Body of pancreas (tissue), 4 donors: ENCODE measurements around the gene NUDT17. TPM values are rescaled to one million over a fixed set of nuclear protein-coding genes. Genes with fewer than 3 reads are reported as not detected.

Source experiments
- ATAC-seq: fragments of 150-250 bp; one replicate; pipeline ENCODE4 v1.9.1; 2016
- DNase-seq, 4 donors: peaks; one replicate each; pipeline ENCODE4 v3.0.0-alpha.2; 2019
- H3K27ac ChIP-seq, 4 donors: fragments of 200-600 bp; sonication (generic); 1 replicate in 3 of 4; 2 replicates in 1 of 4; pipeline versions ENCODE4 v1.5.1 to v1.6.1; 2016 to 2019; ENCODE audit warnings: mild to moderate bottlenecking in 1 of 4, mixed read lengths in 1 of 4, moderate library complexity in 1 of 4
- H3K27me3 ChIP-seq, 2 donors: fragments of 200-600 bp; sonication (generic); one replicate each; pipeline ENCODE4 v1.6.0; 2016; ENCODE audit warnings: mild to moderate bottlenecking in 1 of 2
- H3K36me3 ChIP-seq, 2 donors: fragments of 200-600 bp; sonication (generic); replicated peaks in 1 of 2; 2 replicates each; pipeline ENCODE4 v1.5.1; 2016; ENCODE audit warnings: low read depth in 2 of 2; ENCODE audit not compliant: insufficient read depth in 1 of 2
- H3K4me1 ChIP-seq: fragments of 200-600 bp; sonication (generic); one replicate; pipeline ENCODE4 v1.6.0; 2016
- H3K4me3 ChIP-seq, 2 donors: fragments of 200-600 bp; sonication (generic); 1 replicate in 1 of 2; 2 replicates in 1 of 2; pipeline ENCODE4 v1.5.1; 2016 to 2019
- H3K9me3 ChIP-seq, 3 donors: fragments of 200-600 bp; sonication (generic); 1 replicate in 2 of 3; 2 replicates in 1 of 3; pipeline ENCODE4 v1.5.1; 2016
- CTCF ChIP-seq, 7 experiments: fragments of 450-650 bp in 4 of 7; fragments of 200-600 bp in 3 of 7; sonication (generic) in 3 of 7; IDR thresholded peaks; one replicate each; pipeline ENCODE4 v1.5.1; 2016 to 2019; ENCODE audit warnings: antibody characterized with exemption in 7 of 7
- POLR2A ChIP-seq, 3 donors: fragments of 450-650 bp; IDR thresholded peaks; one replicate each; pipeline ENCODE4 v1.6.1; 2016; ENCODE audit warnings: antibody characterized with exemption in 3 of 3, mild to moderate bottlenecking in 2 of 3
- WGBS, 2 donors: methylation state at CpG; one replicate each; pipeline ENCODE4 v1.1.5; 2017; 5-methylcytosine and 5-hydroxymethylcytosine counted together
- intact Hi-C: fragments of 100-400 bp; cut with DNase I; formaldehyde crosslinking; loops from one replicate; pipeline ENCODE4 v1.15.1; 2023
- total RNA-seq, 2 donors: library from RNA; depleted of rRNA; stranded (reverse); fragments of >200 nt; gene quantifications; one replicate each; pipeline ENCODE4 v1.1.0, GENCODE V29; 2016

NUDT17 gene
- total RNA-seq, 2 donors from 2014 or later = 1.6 TPM; not detected in 1

GRCh38 chr1:145846201-145846612, 777 bp downstream of the NUDT17 start:
- peaks cover 18% of the 10 kb centered on the region for H3K4me1 ChIP-seq
- peaks cover 0 to 13% of the 10 kb centered on the region in 2 donors for H3K36me3 ChIP-seq
- intact Hi-C loops = no loop called here
- WGBS, 2 donors = 69 to 73% methylated on average over 3 of the region's 3 CpGs
- ATAC-seq (peak; percentile 41), DNase-seq (peak in 1 of 4 donors; percentile 32)
- H3K27me3 ChIP-seq = no peaks in the 10 kb centered on the region
- H3K27ac ChIP-seq = peak overlapping the region in 1 of 4 donors; percentile 50
- no peaks in the 10 kb centered on the region for H3K9me3 ChIP-seq
- no peak overlapping the region for H3K4me3 ChIP-seq
- TF ChIP-seq CTCF (IDR thresholded peaks at IDR 0.05) = peak; percentile 22 to 72 (median 52)
- TF ChIP-seq POLR2A (IDR thresholded peaks at IDR 0.05) = no peak

DNA sequence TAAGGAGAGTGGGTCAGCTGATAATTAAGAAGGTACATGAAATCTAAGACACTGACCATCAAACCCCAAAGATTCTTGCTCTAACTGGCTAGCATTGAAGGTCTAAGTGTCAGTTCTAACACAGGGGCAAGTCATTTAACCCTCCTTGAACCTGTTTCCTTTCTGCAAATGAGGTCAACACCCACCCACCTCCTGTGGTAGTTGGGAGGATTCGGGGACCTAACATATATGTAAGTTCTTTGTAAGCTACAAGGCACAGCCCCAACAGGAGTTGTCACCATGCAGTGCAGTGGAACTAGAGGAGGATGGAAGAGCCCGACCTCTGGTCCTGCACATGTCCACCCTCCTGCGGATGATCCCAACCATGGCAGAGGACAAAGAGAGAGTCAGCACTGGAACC, 2.4 kb downstream of the NUDT17 start:
- H3K4me3 ChIP-seq = no peak overlapping the region
- no peaks in the 10 kb centered on the region for H3K27me3 ChIP-seq
- intact Hi-C loops = no loop called here
- H3K9me3 ChIP-seq = no peaks in the 10 kb centered on the region
- no peak overlapping the region for H3K27ac ChIP-seq
- no peak for DNase-seq
- no peak for ATAC-seq
- WGBS, 2 donors = 68 to 79% methylated on average over 3 of the region's 3 CpGs
- H3K4me1 ChIP-seq = peaks cover 18% of the 10 kb centered on the region
- H3K36me3 ChIP-seq = peaks cover 0 to 6% of the 10 kb centered on the region in 2 donors
- TF ChIP-seq CTCF (IDR thresholded peaks at IDR 0.05) = no peak
- TF ChIP-seq POLR2A (IDR thresholded peaks at IDR 0.05) = no peak

DNA sequence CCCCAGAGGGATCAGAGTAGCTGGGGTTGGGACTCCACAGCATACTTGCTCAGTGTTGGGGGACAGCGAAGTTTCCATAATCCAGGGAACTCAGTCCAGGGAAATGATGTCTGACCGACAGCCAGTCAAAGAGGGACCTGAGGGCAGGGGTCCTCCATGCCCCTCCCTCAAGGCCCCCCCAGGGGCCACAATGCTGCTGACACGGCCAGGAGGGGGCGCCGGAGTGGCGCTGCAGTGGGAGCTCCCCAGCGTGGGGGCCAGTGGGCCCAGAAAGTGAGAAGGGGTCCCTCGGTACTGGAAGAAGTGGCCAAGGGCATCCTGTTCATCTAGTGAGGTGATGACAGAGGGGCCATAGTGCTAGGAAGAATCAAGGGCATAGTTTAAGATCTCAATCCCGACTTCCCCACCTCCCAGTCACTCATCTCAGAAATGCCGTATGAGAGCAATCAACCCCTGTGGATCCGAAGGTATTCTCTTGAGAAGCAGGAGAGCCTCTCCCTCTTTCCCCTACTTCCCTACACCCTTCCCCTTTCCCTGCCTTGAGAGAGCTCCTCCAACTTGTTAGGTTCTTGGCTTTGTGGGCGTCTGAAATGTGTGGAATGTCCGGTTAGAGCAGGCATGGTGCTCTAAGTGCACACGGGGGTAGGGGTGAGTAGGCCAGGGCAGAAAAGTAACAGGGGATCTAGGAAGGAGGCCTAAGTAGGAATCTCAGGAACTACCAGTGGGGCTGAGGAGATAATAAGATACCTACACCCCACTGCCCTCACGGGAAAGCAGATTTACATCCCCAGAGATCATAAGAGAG, 4.1 kb downstream of the NUDT17 start:
- WGBS, 2 donors = 77 to 81% methylated on average over 14 to 15 of the region's 15 CpGs
- no peak for DNase-seq
- H3K4me3 ChIP-seq = no peak overlapping the region
- peaks cover 18% of the 10 kb centered on the region for H3K4me1 ChIP-seq
- no peak overlapping the region for H3K27ac ChIP-seq
- H3K9me3 ChIP-seq = no peaks in the 10 kb centered on the region
- no peaks in the 10 kb centered on the region for H3K27me3 ChIP-seq
- peaks cover 0 to 6% of the 10 kb centered on the region in 2 donors for H3K36me3 ChIP-seq
- intact Hi-C loops = loop anchor here (5.0 kb wide), 1 partner anchor 168 kb away; no protein-coding TSS in a partner anchor
- TF ChIP-seq CTCF (IDR thresholded peaks at IDR 0.05) = no peak
- TF ChIP-seq POLR2A (IDR thresholded peaks at IDR 0.05) = no peak
- no peak for ATAC-seq

DNA sequence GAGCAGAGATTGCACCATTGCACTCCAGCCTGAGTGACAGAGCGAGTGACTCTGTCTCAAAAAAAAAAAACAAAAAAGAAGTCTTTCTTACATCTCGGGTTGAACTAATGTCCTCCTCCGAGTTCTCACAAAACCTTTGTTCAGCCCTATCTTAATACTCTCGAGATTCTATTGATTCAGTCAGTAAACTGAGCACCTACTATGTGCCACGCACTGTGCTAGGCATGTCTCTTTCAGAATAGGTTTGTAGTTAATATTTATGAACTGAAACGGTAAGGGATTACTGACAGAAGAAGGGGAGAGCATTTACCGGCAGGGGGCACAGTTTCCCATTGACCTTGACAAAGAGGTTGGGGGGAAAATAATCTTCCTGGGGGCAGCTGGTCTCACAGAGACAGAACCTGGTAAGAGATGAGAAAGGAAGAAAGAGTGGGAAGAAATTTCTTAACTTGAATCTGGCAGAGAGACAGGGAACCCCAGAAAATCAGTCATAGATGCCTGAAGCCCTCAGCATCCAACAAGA, 10.1 kb downstream of the NUDT17 start:
- intact Hi-C loops = no loop called here
- 70 to 78% methylated on average over 7 of the region's 7 CpGs for WGBS, 2 donors
- Histone ChIP-seq H3K27me3 (no peaks in the 10 kb centered on the region), H3K9me3 (no peaks in the 10 kb centered on the region), H3K27ac (no peak overlapping the region), H3K36me3 (peaks cover 0 to 12% of the 10 kb centered on the region in 2 donors), H3K4me1 (peaks cover 21% of the 10 kb centered on the region), H3K4me3 (no peak overlapping the region)
- TF ChIP-seq CTCF (IDR thresholded peaks at IDR 0.05) (peak in 1 of 7 experiments; percentile 10), POLR2A (IDR thresholded peaks at IDR 0.05) (no peak)
- DNase-seq (no peak), ATAC-seq (no peak)
